MCF 10A (cell line): ENCODE results near the gene DNAJC25. TPM values are rescaled to one million over a fixed set of nuclear protein-coding genes. Genes with fewer than 3 reads are reported as not detected.
A peak's percentile ranks its signal among the peaks of the same experiment; 100 is the strongest.

Source experiments
- BruUV-seq: library from RNA; stranded (reverse); fragments of 400-500 nt; replicated peaks from 2 replicates; lab custom pipeline; 2021; lab: Mats Ljungman, UMichigan
- CTCF ChIA-PET: fragments of 300-600 bp; sonication (Branson Sonifier 250); formaldehyde crosslinking; extraction: SDS; loops from one replicate; lab custom pipeline; 2021; ENCODE audit warnings: antibody characterized with exemption, inconsistent platforms; lab: Yijun Ruan, JAX
- POLR2A ChIA-PET: fragments of 300-600, 350-650 bp; sonication (Branson Sonifier 250); formaldehyde crosslinking; extraction: SDS; loops from one replicate; lab custom pipeline; 2020; ENCODE audit warnings: antibody characterized with exemption, inconsistent platforms; lab: Yijun Ruan, JAX
- DNase-seq: peaks from one replicate; pipeline ENCODE4 v3.0.0-alpha.2; 2018; ENCODE audit not compliant: unreplicated experiment
- H3K27ac Mint-ChIP-seq: one replicate; pipeline ENCODE4 v1.8.0; 2022; ENCODE audit warnings: mild to moderate bottlenecking, low read depth, mixed read lengths; ENCODE audit not compliant: unreplicated experiment
- H3K27me3 Mint-ChIP-seq: one replicate; pipeline ENCODE4 v1.8.0; 2022; ENCODE audit warnings: mixed read lengths; ENCODE audit not compliant: insufficient read depth, unreplicated experiment
- H3K36me3 Mint-ChIP-seq: one replicate; pipeline ENCODE4 v1.8.0; 2022; ENCODE audit warnings: mild to moderate bottlenecking, moderate library complexity, mixed read lengths; ENCODE audit not compliant: insufficient read depth, unreplicated experiment
- H3K4me1 Mint-ChIP-seq: one replicate; pipeline ENCODE4 v1.8.0; 2022; ENCODE audit warnings: mixed read lengths; ENCODE audit not compliant: insufficient read depth, unreplicated experiment
- H3K4me3 Mint-ChIP-seq: one replicate; pipeline ENCODE4 v1.8.0; 2022; ENCODE audit warnings: mild to moderate bottlenecking, moderate library complexity, mixed read lengths; ENCODE audit not compliant: unreplicated experiment
- H3K9me3 Mint-ChIP-seq: one replicate; pipeline ENCODE4 v1.8.0; 2022; ENCODE audit warnings: mixed read lengths; ENCODE audit not compliant: unreplicated experiment
- intact Hi-C: fragments of 100-400 bp; cut with micrococcal nuclease; formaldehyde crosslinking; loops from 2 replicates; pipeline ENCODE4 v1.14.1; 2022
- total RNA-seq: library from RNA; stranded (reverse); gene quantifications from 2 replicates; pipeline ENCODE4 v1.2.3, GENCODE V29; 2022
- TF ChIP-seq, protein P1 (sequence below): fragments of 200-600 bp; IDR thresholded peaks from one replicate; pipeline ENCODE4 v1.8.0; 2022; ENCODE audit warnings: antibody characterized with exemption, mild to moderate bottlenecking; ENCODE audit not compliant: unreplicated experiment

DNAJC25 gene
- total RNA-seq, 1 experiment from 2014 or later: 10.9 TPM

DNA sequence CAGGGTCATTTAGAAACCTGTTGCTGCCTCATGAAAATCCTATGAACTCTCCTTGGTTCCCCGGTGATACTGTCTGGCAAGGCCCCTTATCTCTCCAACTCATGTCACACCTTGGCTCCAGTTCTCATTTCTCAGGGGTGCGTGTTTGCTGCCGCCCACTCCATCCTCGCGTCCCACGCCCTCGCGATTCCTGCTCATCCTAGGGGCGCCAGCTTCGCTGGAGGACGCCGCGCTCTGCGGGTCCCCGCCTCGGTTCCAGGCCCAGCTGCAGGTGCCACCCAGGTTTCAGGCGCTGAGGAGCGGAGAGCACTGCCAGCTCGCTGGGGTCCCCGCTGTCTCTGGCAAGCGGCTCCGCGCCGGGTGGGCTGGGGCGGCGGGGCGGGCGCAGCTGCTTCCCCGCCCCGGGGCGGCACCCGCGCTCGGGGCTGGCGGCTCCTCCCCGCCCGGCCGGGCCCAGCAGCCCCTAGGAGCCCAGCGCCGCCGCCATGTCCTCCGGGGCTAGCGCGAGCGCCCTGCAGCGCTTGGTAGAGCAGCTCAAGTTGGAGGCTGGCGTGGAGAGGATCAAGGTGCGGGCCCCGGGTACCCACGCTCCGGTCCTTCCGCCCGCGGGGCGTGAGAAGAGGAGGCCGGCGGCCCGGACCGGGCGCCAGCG, 30.1 kb downstream of the DNAJC25 start, which contains the start of gene GNG10:
Gene GNG10 (plus strand): TSS at position 456 of the 652 bp plus-strand sequence. CDS start 30 bp downstream, at position 486.
- intact Hi-C loops: no loop called here
- Mint-ChIP-seq H3K36me3 (peaks cover 21% of the 10 kb centered on the region), H3K27ac (peak within 1 kb of the TSS; percentile 93), H3K9me3 (no peaks in the 10 kb centered on the region), H3K27me3 (no peaks in the 10 kb centered on the region), H3K4me1 (peaks cover 19% of the 10 kb centered on the region), H3K4me3 (peak within 1 kb of the TSS; percentile 87)
- TF ChIP-seq, protein P1, sequence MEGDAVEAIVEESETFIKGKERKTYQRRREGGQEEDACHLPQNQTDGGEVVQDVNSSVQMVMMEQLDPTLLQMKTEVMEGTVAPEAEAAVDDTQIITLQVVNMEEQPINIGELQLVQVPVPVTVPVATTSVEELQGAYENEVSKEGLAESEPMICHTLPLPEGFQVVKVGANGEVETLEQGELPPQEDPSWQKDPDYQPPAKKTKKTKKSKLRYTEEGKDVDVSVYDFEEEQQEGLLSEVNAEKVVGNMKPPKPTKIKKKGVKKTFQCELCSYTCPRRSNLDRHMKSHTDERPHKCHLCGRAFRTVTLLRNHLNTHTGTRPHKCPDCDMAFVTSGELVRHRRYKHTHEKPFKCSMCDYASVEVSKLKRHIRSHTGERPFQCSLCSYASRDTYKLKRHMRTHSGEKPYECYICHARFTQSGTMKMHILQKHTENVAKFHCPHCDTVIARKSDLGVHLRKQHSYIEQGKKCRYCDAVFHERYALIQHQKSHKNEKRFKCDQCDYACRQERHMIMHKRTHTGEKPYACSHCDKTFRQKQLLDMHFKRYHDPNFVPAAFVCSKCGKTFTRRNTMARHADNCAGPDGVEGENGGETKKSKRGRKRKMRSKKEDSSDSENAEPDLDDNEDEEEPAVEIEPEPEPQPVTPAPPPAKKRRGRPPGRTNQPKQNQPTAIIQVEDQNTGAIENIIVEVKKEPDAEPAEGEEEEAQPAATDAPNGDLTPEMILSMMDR: no peak
- DNase-seq: peak; percentile 61
- ChIA-PET POLR2A (interaction anchor here (0.6 to 3.2 kb wide), 16 partner anchors 10 to 1560 kb away, joined by 3 to 37 read pairs (median 4); partner anchors contain the start of genes DNAJC25, FKBP15, PTGR1 and SLC31A1), CTCF (interaction anchor here (0.7 to 1.2 kb wide), 2 partner anchors 11 to 82 kb away, joined by 3 to 4 read pairs; no protein-coding TSS in a partner anchor)
- no TSS peak for BruUV-seq

DNA sequence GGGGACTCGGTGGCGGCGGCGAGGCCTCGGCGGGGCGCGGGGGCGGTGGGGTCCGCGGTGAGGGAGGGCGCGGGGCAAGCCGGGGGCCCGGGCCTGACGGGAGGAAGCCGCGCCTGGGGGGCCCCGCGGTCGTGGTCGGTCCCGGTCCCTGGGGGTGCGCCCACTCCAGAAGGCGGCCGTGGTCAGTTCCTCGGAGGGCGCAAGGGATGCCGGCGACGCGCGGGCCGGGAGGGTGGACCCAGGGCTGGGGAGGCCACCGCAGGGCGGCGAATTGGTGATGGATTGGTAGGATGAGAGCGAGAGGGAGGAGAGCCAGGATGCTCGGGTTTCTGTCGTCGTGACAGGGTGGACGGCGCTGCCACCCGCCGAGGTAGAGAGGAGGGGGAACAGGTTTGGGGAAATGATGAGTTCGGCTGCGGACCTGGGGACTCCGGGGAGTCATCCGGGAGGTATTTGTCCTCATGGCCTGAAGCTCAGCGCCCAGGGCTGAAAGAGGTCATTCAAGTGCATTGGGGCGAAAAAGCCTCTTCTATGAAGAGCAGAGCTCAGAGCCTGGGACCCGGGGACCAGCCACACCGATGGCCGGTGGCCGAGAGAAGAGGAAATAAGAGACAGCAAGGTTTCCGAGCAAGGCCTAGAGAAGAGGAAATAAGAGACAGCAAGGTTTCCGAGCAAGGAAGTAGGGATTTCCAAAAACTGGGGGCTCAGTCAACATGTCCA, 30.8 kb downstream of the DNAJC25 start:
- Mint-ChIP-seq H3K27ac (peak overlapping the region; percentile 93), H3K4me3 (peak overlapping the region; percentile 87), H3K27me3 (no peaks in the 10 kb centered on the region), H3K4me1 (peaks cover 19% of the 10 kb centered on the region), H3K9me3 (no peaks in the 10 kb centered on the region), H3K36me3 (peaks cover 26% of the 10 kb centered on the region)
- ChIA-PET CTCF (interaction anchor here (0.6 to 1.3 kb wide), 6 partner anchors 10 to 315 kb away, joined by 3 to 5 read pairs (median 3); no protein-coding TSS in a partner anchor), POLR2A (interaction anchor here (0.5 to 3.2 kb wide), 20 partner anchors 10 to 236 kb away, joined by 3 to 37 read pairs (median 4); partner anchors contain the start of genes DNAJC25 and PTGR1)
- TF ChIP-seq, protein P1: no peak
- intact Hi-C loops: no loop called here
- DNase-seq: peak; percentile 26
- no TSS peak for BruUV-seq

DNA sequence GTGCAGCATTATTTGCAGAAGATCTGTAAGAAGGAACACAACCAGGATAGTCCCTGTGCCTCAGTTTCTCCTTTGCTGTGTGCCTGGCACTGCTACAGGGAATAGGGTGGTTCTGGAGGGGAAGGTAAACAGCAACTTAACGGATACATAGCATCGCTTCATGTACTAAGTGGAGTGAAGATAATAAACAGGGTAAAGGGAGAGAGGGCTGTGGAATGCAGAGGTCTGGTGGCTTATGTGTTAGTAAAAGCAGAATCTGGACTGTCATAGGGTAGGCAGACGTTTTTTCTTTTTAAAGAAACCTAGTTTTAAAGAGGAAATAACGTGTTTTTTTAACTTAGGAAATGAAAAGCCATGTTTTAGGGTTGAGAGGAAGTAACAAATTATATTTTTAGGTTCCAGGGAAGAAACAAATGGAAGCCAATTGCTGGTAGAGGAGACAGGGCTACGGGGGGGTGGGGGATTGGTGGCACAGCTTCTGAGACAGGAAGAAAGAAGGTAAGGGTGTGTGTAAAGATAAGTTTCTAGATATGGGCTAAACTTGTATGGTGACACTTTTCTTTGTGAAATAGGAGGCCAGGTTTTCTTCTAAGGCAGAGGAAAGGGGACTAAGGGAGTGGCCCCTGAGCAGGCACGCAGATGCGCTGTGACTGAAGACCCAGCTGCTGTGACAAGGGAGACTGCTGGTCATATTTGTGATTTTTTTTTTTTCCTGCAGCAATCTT, 31.6 kb downstream of the DNAJC25 start:
- Mint-ChIP-seq H3K27ac (peak overlapping the region; percentile 93), H3K9me3 (no peaks in the 10 kb centered on the region), H3K4me1 (peaks cover 19% of the 10 kb centered on the region), H3K4me3 (peak overlapping the region; percentile 87), H3K36me3 (peaks cover 32% of the 10 kb centered on the region), H3K27me3 (no peaks in the 10 kb centered on the region)
- intact Hi-C loops: no loop called here
- no peak for DNase-seq
- CTCF ChIA-PET: interaction anchor here (0.6 to 1.3 kb wide), 4 partner anchors 9 to 314 kb away, joined by 3 to 5 read pairs (median 3); no protein-coding TSS in a partner anchor
- TF ChIP-seq, protein P1: no peak
- POLR2A ChIA-PET: interaction anchor here (0.5 to 3.2 kb wide), 14 partner anchors 10 to 235 kb away, joined by 3 to 37 read pairs (median 5); partner anchors contain the start of genes DNAJC25 and PTGR1
- no TSS peak for BruUV-seq
